ENCODE results near the gene PPP2R2D.

PPP2R2D gene

DNA sequence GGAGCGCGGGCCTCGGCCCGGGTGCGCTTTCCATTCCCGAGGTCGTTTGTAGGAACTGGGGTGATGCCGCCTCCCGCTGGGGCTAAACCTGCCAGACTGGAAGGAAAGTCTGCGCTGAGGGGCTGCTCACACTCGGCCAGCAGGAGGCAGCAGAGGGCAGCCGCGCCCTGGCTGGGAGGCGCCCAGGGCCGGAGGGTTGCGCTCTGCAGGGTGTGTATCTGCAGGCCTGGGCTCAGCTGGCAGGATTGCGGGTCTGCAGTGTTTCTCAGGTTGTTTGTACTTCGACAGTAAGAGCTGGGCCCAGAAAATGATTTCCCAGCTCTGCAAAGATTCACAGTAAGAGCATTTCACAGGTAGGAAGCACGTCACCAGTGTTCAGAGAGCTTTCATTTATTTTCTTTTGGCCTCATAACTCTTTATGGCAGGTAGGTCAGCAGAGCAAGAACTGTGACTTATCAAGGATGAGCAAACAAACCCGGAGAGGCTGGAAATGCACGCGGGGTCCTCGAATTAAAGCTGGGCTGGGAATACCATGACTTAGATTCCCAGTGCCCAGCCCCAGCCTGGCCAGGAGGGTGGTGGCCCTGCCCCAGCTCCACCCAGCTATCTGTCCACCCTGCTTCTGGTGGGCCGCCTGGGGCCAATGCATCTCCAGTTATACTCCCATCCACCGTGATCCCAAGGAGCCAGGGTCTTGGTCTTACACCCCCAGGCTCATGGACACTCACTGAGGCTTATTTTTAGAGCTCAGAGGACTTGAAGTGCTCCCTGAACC lies 15.2 kb upstream of the PPP2R2D start:
- in situ Hi-C loops (cut with HindIII; ENCODE audit: low pct_unique_long_range_greater_than_20kb, low sequenced_read_pairs) = no loop called here
- TF ChIP-seq JUND (IDR thresholded peaks at IDR 0.05; ENCODE audit: low read depth) = no peak
- DNase-seq (ENCODE audit: low read depth in 1 of 2, low spot score in 1 of 2) = peak; percentile 52 to 74

DNA sequence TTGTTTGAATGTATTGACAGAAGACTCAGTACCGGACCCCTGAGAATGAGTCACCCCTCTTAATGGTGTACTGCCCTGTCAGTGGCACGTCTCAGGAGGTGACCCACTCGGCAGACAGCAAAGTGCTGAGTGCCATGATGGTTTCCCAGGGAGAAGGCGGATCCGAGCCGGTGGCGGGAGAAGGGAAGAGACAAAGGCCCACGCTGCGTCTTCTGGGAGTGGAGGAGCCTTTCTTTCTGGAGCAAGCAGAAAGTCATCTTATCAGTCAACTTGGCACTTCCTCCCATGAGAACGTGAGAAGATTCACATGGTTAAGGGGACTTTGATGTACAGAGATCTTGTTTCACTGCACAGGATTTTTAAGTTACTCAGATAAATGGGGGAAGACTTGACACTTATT lies 14.6 kb upstream of the PPP2R2D start:
- in situ Hi-C loops (cut with HindIII; ENCODE audit: low pct_unique_long_range_greater_than_20kb, low sequenced_read_pairs) = no loop called here
- no peak for DNase-seq (ENCODE audit: low read depth in 1 of 2, low spot score in 1 of 2)
- TF ChIP-seq JUND (IDR thresholded peaks at IDR 0.05; ENCODE audit: low read depth) = no peak

DNA sequence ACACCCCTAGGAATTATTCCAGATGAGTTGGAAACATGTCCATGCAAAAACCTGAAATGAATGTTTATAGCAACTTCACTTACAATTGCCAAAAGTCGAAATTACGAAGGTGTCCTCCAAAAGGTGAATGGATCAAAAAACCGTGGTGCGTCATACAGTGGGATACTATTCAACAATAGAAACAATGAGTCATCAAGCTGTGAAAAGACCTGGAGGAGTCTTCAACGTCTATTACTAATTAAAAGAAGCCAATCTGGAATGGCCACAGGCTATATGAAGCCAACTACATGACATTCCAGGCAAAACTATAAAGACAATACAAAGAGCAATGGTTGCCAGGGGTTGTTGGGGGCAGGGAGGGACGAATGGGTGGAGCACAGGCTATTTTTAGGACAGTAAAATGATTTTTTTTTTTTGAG lies 12.6 kb upstream of the PPP2R2D start:
- no peak for TF ChIP-seq JUND (IDR thresholded peaks at IDR 0.05; ENCODE audit: low read depth)
- no peak for DNase-seq (ENCODE audit: low read depth in 1 of 2, low spot score in 1 of 2)
- in situ Hi-C loops (cut with HindIII; ENCODE audit: low pct_unique_long_range_greater_than_20kb, low sequenced_read_pairs) = no loop called here

DNA sequence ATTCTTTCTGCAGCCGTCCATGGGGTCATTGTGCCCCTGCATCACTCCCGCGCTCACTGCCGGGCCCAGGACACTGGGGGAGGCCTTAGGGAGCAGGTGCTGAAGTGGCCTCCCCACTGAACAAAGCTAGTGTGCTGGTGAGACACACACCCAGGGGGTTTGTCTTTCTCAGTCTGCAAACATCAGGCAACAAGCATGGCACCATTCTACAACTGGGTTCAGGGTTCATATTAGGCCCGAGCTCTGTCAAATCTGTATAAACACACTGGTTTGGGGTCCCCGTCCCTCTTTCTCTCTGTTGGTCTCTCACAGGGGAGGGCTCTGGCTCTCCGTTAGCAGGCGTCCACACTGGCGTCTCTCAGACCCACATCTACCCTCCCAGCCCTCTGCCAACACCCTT lies 11.1 kb upstream of the PPP2R2D start:
- in situ Hi-C loops (cut with HindIII; ENCODE audit: low pct_unique_long_range_greater_than_20kb, low sequenced_read_pairs) = no loop called here
- no peak for DNase-seq (ENCODE audit: low read depth in 1 of 2, low spot score in 1 of 2)
- TF ChIP-seq JUND (IDR thresholded peaks at IDR 0.05; ENCODE audit: low read depth) = no peak

DNA sequence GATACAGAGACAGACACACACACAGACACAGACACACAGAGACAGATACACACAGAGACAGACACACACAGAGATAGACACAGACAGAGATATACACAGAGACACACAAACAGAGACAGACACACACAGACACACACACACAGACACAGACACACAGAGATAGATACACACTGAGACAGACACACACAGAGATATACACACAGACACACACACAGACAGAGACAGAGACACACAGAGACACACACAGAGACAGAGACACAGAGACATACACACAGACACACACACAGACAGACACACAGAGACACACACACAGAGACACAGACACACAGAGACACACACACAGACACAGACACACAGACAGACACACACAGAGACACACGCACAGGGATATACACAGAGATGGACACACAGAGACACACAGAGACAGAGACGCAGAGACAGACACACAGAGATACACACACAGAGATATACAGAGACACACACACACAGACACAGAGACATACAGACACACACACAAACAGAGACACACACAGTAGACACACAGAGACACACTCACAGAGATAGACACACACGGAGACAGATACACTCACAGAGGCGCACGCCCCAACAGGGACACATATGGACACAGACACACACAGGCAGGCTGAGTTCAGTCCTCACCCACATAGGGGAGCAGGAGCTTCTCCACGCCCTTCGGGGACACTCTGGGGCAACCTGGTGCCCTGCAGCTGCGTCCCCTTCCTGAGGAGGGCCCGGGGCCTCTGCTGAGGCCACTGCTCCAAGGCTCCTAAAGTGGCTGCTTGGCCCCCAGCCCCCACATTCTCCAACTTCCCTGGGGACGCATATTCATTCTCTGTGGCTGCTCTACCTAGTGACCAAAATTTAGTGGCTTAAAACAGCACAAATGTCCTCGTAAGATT lies 10.3 kb upstream of the PPP2R2D start:
- no peak for DNase-seq (ENCODE audit: low read depth in 1 of 2, low spot score in 1 of 2)
- no peak for TF ChIP-seq JUND (IDR thresholded peaks at IDR 0.05; ENCODE audit: low read depth)
- in situ Hi-C loops (cut with HindIII; ENCODE audit: low pct_unique_long_range_greater_than_20kb, low sequenced_read_pairs) = no loop called here

DNA sequence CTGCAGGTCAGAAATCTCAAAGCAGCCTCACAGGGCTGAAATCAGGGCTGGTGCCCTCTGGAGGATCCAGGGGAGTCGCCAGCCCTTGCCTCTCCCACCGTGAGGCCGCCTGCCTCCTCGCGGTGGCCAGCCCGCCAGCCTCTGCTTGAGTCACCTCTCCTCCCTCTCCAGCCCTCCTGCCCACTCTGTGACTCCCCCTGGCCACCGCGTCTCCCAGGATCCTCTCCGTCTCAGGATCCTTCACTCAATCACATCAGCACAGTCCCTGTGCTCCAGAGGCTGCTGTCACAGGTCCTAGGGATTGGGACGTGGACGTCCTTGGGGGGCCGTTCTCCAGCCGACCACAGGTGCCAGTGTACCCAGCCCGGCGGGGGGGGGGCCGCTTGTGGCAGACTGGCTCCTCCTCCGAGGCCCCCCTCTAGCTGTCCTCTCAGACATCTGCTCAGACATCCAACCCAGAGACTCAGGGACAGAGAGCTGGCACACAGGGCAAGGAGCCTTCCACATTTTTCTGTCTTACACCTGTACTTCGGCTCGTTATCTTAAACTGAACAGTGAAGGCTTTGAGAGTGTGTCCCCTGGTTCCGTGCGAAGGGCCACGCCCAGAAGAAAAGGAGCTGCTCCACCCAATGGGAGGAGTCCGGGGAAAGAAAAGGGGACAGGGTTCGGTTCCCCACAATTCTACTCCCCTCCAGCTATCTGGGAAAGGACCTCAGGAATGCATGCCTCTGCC lies 9.4 kb upstream of the PPP2R2D start:
- no peak for DNase-seq (ENCODE audit: low read depth in 1 of 2, low spot score in 1 of 2)
- no peak for TF ChIP-seq JUND (IDR thresholded peaks at IDR 0.05; ENCODE audit: low read depth)
- in situ Hi-C loops (cut with HindIII; ENCODE audit: low pct_unique_long_range_greater_than_20kb, low sequenced_read_pairs) = no loop called here

DNA sequence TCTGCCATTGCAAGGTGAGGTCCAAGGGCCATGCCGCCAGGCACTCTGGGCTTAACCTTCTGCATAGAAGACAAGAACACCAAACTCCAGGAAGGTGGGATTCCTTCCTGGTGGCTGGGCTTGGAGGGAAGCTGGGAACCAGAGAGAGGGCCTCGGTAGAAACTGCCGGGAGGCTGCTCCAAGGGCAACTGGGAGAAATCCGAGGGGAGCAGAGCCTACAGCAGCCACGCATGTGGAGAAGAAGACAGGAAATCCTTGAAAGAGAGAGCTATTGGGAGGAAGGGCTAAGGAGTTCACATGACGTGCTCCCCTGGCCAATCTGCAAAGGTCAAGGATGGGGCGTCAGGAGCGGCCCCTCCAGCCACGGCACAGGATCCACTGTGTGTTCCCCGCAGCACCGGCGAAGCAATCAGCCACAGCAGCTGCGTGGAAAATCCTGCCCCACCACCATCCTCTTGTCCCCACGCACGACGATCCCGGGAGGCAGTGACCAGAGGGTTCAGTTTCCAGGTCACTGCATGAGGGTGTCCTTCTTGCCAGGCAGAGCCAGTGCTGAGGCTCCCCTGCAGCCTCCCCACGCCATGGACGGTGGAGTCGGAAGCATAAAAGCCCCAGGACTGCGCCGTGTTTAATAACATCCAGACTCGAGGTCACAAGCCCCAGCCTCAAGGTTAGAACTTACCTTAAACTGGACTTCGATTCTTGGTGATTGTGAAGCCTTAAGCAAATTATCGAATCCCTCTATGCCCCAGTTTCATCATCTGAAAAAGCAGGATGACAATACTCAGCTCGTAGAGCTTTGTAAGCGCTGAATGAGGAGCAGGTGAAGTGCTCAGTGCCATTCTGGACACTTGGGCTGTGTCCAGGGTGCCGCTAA lies 8.6 kb upstream of the PPP2R2D start:
- TF ChIP-seq JUND (IDR thresholded peaks at IDR 0.05; ENCODE audit: low read depth) = no peak
- in situ Hi-C loops (cut with HindIII; ENCODE audit: low pct_unique_long_range_greater_than_20kb, low sequenced_read_pairs) = no loop called here
- no peak for DNase-seq (ENCODE audit: low read depth in 1 of 2, low spot score in 1 of 2)

DNA sequence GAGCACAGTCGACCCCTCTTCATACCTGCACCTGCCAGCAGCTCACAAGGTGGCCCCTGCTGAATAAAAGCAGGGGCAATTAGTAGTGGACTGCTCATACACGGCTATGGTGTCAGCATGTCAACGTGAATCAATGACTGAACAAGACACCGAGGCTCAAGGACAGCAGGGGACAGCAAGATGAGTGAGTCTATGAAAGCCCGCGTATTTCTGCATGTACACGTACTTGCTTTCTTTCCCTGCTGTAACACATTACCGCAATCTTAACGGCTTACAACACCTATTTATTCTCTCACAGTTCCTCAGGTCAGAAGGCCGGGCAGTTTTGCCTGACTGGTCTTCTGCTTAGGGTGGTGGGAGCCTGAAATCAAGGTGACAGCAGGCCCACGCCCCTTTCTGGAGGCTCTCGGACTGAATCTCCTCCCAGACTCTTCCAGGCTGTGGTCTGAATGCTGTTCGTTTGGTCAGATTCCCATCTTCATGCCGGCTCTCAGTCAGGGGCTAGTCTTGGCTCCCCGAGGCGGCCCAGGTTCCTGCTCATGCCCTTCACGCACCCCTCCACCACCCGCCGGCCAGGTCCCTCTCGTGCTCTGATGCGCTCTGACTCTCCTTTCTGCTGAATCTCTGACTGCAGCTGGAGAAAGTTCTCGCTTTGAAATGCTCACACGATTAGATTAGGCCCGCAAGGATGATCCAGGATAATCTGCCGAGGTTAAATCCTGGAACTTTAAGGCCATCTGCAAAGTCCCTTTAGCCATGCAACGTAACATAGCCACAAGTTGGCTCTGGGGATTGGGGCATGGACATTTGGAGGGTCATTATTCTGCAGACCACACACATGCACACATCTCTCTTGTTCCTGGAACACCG lies 7.8 kb upstream of the PPP2R2D start:
- no peak for TF ChIP-seq JUND (IDR thresholded peaks at IDR 0.05; ENCODE audit: low read depth)
- in situ Hi-C loops (cut with HindIII; ENCODE audit: low pct_unique_long_range_greater_than_20kb, low sequenced_read_pairs) = no loop called here
- DNase-seq (ENCODE audit: low read depth in 1 of 2, low spot score in 1 of 2) = no peak

DNA sequence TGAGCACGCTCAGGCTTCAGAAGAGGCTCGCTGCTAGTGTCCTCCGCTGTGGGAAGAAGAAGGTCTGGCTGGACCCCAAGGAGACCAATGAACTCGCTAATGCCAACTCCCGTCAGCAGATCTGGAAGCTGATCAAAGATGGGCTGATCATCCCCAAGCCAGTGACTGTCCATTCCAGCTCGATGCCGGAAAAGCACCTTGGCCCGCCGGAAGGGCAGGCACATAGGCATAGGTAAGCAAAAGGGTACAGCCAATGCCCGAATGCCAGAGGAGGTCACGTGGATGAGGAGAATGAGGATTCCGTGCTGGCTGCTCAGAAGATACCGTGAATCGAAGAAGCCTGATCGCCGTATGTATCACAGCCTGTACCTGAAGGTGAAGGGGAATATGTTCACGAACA lies 5.7 kb upstream of the PPP2R2D start:
- DNase-seq (ENCODE audit: low read depth in 1 of 2, low spot score in 1 of 2) = no peak
- in situ Hi-C loops (cut with HindIII; ENCODE audit: low pct_unique_long_range_greater_than_20kb, low sequenced_read_pairs) = no loop called here
- TF ChIP-seq JUND (IDR thresholded peaks at IDR 0.05; ENCODE audit: low read depth) = no peak

DNA sequence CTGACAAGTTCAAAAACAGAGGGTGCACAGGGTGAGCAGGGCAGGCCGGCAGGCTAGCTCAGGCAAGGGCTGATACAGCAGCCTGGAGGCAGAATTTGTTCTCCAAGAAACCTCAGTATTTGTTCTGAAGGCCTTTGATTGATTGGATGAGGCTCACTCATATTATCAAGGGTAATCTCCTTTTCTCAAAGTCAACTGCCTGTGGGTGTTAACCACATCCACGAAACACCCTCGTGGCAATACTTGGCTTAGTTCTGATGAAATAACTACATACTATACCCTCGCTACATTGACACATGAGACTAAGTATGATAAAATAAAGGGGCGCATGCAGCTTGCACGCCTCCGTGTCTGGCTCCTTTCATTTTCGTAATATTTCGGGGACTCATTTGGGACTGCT lies 4.4 kb upstream of the PPP2R2D start:
- DNase-seq (ENCODE audit: low read depth in 1 of 2, low spot score in 1 of 2) = no peak
- no peak for TF ChIP-seq JUND (IDR thresholded peaks at IDR 0.05; ENCODE audit: low read depth)
- in situ Hi-C loops (cut with HindIII; ENCODE audit: low pct_unique_long_range_greater_than_20kb, low sequenced_read_pairs) = no loop called here

DNA sequence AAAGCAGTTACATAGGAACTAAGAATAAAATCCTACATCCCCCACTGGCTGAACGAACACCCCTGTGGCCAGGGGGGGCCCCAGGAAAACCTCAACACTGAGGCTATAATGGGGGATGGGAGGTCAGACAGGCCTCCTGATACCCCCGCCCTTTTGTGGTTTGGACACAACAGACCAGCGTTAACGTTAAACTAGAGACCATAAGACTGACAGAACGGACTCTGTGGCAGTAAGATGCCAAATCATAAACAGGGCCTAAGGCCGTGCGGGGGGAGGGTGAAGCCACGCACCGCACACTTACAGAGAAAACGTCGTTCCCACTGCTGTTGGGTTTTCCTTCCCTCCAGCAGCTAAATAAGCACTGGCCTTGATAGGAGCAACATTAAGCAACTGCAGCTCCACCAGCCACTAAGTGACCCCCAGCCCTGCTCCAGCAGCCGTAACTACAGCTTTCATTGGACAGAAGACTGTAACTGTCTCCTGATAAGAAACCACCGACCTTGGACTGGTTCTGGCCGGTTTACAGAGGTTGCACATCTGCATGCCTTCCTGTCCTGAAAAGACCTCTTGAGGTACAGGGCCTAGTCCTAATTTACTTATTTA lies 3.4 kb upstream of the PPP2R2D start:
- no peak for TF ChIP-seq JUND (IDR thresholded peaks at IDR 0.05; ENCODE audit: low read depth)
- no peak for DNase-seq (ENCODE audit: low read depth in 1 of 2, low spot score in 1 of 2)
- in situ Hi-C loops (cut with HindIII; ENCODE audit: low pct_unique_long_range_greater_than_20kb, low sequenced_read_pairs) = no loop called here
